HEK293 (cell line): ENCODE data around the gene VCL.
A peak's percentile ranks its signal among the peaks of the same experiment; 100 is the strongest.
"Not testable (repeated sequence)": the region's sequence is repeated elsewhere in the genome, so short reads cannot be mapped to it uniquely, and the experiment has no call there.

ENCODE experiments used
- CTCF ChIA-PET: fragments of 350-600 bp; formaldehyde crosslinking; extraction: SDS; loops from one replicate; lab custom pipeline; 2021; ENCODE audit warnings: antibody characterized with exemption; lab: Yijun Ruan, JAX
- POLR2A ChIA-PET: fragments of 300-600 bp; formaldehyde crosslinking; extraction: SDS; loops from one replicate; lab custom pipeline; 2020; ENCODE audit warnings: antibody characterized with exemption, inconsistent platforms; lab: Yijun Ruan, JAX
- H3K27ac ChIP-seq: fragments of 200-500 bp; sonication (Bioruptor generic); 2 replicates; pipeline ENCODE4 v1.5.1; 2014; ENCODE audit warnings: low read depth, low read length, control low read depth, inconsistent platforms; ENCODE audit errors: extremely low read depth
- H3K36me3 ChIP-seq, 2 experiments: fragments of 200-500 bp in 1 of 2; sonication (Bioruptor generic) in 1 of 2; 1 replicate in 1 of 2; 2 replicates in 1 of 2; pipeline ENCODE4 v1.5.1; 2014 to 2017; ENCODE audit warnings: inconsistent platforms in 2 of 2, low read length in 2 of 2; ENCODE audit not compliant: control insufficient read depth in 2 of 2, insufficient read depth in 1 of 2
- H3K4me1 ChIP-seq: fragments of 200-500 bp; sonication (Bioruptor generic); 2 replicates; pipeline ENCODE4 v1.5.1; 2014; ENCODE audit warnings: mild to moderate bottlenecking, low read length, inconsistent platforms; ENCODE audit not compliant: control insufficient read depth, insufficient read depth
- H3K4me3 ChIP-seq: 2 replicates; pipeline ENCODE4 v1.5.1; 2011; ENCODE audit warnings: low read depth, mild to moderate bottlenecking, control low read depth, low read length, moderate library complexity
- H3K9me3 ChIP-seq: fragments of 200-500 bp; sonication (Bioruptor generic); 2 replicates; pipeline ENCODE4 v1.5.1; 2014; ENCODE audit warnings: low read depth, low read length, inconsistent platforms; ENCODE audit not compliant: control insufficient read depth, insufficient read depth
- REPIN1 ChIP-seq: fragments of 450-650 bp; formaldehyde crosslinking; IDR thresholded peaks from 2 replicates; pipeline ENCODE4 v1.5.1; 2017; ENCODE audit warnings: missing biosample characterization, missing genetic modification characterization, low read depth
- SETDB1 ChIP-seq: IDR thresholded peaks from one replicate; pipeline ENCODE4 v1.6.1; 2017; ENCODE audit warnings: mild to moderate bottlenecking, low read length, moderate library complexity, mixed read lengths; ENCODE audit not compliant: insufficient read length
- SP2 ChIP-seq: fragments of 450-650 bp; formaldehyde crosslinking; IDR thresholded peaks from 2 replicates; pipeline ENCODE4 v1.5.1; 2016; ENCODE audit warnings: missing biosample characterization, missing genetic modification characterization
- ZBTB17 ChIP-seq: fragments of 450-650 bp; formaldehyde crosslinking; IDR thresholded peaks from 2 replicates; pipeline ENCODE4 v1.5.1; 2016; ENCODE audit warnings: missing biosample characterization, missing genetic modification characterization
- ZNF10 ChIP-seq: fragments of 450-650 bp; formaldehyde crosslinking; IDR thresholded peaks from 2 replicates; pipeline ENCODE4 v1.5.1; 2017; ENCODE audit warnings: missing biosample characterization, missing genetic modification characterization
- ZNF121 ChIP-seq: fragments of 450-650 bp; formaldehyde crosslinking; IDR thresholded peaks from 2 replicates; pipeline ENCODE4 v1.5.1; 2016; ENCODE audit warnings: missing biosample characterization, missing genetic modification characterization
- ZNF280D ChIP-seq: fragments of 450-650 bp; formaldehyde crosslinking; IDR thresholded peaks from 2 replicates; pipeline ENCODE4 v1.5.1; 2016; ENCODE audit warnings: missing biosample characterization, missing genetic modification characterization
- ZNF660 ChIP-seq: fragments of 450-650 bp; IDR thresholded peaks from 2 replicates; pipeline ENCODE4 v1.5.1; 2018; ENCODE audit warnings: missing biosample characterization, mild to moderate bottlenecking, missing genetic modification characterization
- TF ChIP-seq, protein P1 (sequence below): fragments of 450-650 bp; formaldehyde crosslinking; IDR thresholded peaks from 2 replicates; pipeline ENCODE4 v1.5.1; 2016; ENCODE audit warnings: missing biosample characterization, missing genetic modification characterization
- TF ChIP-seq, protein P2 (sequence below): fragments of 450-650 bp; formaldehyde crosslinking; IDR thresholded peaks from 2 replicates; pipeline ENCODE4 v1.5.1; 2016; ENCODE audit warnings: missing biosample characterization, missing genetic modification characterization, low read depth

VCL gene

GRCh38 chr10:74061978-74062377 is 64.1 kb downstream of the VCL start:
- peak; percentile 55; the same call in 1 of the 2 replicates for TF ChIP-seq ZNF121 (tag by site-specific recombination)
- TF ChIP-seq, all 188 proteins: peak for 1; not testable (repeated sequence) for 187
- H3K27ac ChIP-seq, POLR2A ChIA-PET, H3K4me3 ChIP-seq, H3K9me3 ChIP-seq, H3K4me1 ChIP-seq: not testable (repeated sequence)
- CTCF ChIA-PET = interaction anchor here (0.6 to 0.7 kb wide), 3 partner anchors 19 to 183 kb away, joined by 3 to 4 read pairs (median 3); no protein-coding TSS in a partner anchor
- peaks cover 0 to 10% of the 10 kb centered on the region in 2 experiments; a peak in 2 of 3 replicates for H3K36me3 ChIP-seq

DNA sequence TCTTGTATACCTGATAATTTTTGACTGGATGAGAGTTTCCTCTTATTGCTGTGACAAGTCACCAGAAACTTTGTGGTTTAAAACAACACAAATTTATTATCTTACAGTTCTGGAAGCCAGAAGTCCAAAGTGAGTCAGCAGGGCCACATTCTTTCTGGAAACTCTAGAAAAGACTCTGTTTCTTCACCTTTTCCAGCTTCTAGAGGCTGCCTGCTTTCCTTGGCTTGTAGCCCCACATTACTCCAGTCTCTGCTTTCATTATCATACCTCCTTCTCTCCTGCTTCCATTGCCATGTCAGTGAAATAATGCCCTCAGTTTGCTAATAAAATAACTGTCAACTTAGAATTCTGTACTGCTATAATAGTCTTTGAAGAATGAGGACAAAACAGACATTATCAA is 65.3 kb downstream of the VCL start:
- no peak for TF ChIP-seq REPIN1 (tag by site-specific recombination)
- TF ChIP-seq ZNF280D (tag by site-specific recombination) = peak; percentile 81; the same call in 1 of the 2 replicates
- TF ChIP-seq SETDB1 = peak; percentile 79
- TF ChIP-seq, all 188 proteins: peak for 2
- POLR2A ChIA-PET = no interaction called here
- Histone ChIP-seq H3K9me3 (no peaks in the 10 kb centered on the region), H3K36me3 (peaks cover 0 to 10% of the 10 kb centered on the region in 2 experiments; a peak in 2 of 3 replicates), H3K27ac (no peak overlapping the region), H3K4me1 (no peaks in the 10 kb centered on the region), H3K4me3 (no peak overlapping the region)
- CTCF ChIA-PET = no interaction called here

DNA sequence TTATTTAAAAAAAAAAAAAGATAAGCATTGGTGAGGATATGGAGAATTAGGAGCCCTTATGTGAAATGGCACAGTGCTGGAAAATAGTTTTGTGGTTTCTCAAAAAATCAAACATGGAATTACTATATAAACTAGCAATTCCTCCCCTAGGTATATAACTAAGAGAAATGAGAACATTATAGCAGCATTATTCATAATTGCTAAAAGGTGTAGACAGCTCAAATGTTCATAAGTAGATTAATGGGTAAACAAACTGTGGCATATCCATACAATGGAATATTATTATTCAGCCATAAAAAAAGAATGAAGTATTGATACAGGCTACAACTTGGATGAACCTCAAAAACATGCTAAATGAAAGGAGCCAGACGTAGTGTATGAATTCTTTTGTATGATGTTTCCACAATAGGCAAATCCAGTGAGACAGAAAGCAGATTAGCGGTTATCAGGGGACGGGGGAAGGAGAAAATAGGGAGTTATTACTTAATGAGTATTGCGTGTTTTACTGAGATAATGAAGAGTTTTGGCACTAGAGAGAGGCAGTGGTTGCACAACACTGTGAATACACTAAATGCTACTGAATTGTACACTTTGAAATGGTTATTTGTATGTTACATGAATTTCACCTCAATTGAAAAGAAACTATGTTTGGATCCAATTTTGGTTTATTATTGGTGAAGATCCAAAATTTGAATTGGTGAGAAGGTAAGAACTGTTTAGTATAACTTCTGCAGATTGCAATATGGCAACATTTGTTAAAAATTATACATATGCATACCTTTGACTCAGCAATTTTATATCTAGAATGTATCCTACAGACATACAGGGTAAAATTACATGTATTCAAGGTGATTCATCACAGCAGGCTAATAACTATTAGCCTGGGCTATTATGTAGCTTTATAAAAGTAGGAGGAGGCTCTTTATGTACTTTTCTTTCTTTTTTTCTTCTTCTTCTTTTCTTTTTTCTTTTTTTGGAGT is 69.7 kb downstream of the VCL start:
- no peaks in the 10 kb centered on the region for H3K9me3 ChIP-seq
- no peak overlapping the region for H3K4me3 ChIP-seq
- H3K36me3 ChIP-seq = peaks cover under 1 to 29% of the 10 kb centered on the region in 2 experiments; a peak in 2 of 3 replicates
- ChIA-PET POLR2A (no interaction called here), CTCF (interaction anchor here (2.0 kb wide), 1 partner anchor 14 kb away, joined by 4 read pairs; no protein-coding TSS in a partner anchor)
- H3K27ac ChIP-seq = no peak overlapping the region
- TF ChIP-seq ZNF660 (tag by site-specific recombination) (no peak), ZNF10 (peak; percentile 43; the same call in 1 of the 2 replicates)
- H3K4me1 ChIP-seq = no peaks in the 10 kb centered on the region

- Histone ChIP-seq H3K27ac (no peak overlapping the region), H3K4me1 (no peaks in the 10 kb centered on the region), H3K4me3 (no peak overlapping the region), H3K36me3 (peaks cover 8 to 50% of the 10 kb centered on the region in 2 experiments), H3K9me3 (no peaks in the 10 kb centered on the region)
- POLR2A ChIA-PET = no interaction called here
- TF ChIP-seq ZBTB17 (0 out of 2 replicates have a peak, but pooled peaks have one; percentile 35), SP2 (tag by site-specific recombination) (no peak)
- TF ChIP-seq, protein P1, sequence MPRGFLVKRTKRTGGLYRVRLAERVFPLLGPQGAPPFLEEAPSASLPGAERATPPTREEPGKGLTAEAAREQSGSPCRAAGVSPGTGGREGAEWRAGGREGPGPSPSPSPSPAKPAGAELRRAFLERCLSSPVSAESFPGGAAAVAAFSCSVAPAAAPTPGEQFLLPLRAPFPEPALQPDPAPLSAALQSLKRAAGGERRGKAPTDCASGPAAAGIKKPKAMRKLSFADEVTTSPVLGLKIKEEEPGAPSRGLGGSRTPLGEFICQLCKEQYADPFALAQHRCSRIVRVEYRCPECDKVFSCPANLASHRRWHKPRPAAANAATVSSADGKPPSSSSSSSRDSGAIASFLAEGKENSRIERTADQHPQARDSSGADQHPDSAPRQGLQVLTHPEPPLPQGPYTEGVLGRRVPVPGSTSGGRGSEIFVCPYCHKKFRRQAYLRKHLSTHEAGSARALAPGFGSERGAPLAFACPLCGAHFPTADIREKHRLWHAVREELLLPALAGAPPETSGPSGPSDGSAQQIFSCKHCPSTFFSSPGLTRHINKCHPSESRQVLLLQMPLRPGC = peak; percentile 64; the same call in 1 of the 2 replicates
- TF ChIP-seq, protein P2, sequence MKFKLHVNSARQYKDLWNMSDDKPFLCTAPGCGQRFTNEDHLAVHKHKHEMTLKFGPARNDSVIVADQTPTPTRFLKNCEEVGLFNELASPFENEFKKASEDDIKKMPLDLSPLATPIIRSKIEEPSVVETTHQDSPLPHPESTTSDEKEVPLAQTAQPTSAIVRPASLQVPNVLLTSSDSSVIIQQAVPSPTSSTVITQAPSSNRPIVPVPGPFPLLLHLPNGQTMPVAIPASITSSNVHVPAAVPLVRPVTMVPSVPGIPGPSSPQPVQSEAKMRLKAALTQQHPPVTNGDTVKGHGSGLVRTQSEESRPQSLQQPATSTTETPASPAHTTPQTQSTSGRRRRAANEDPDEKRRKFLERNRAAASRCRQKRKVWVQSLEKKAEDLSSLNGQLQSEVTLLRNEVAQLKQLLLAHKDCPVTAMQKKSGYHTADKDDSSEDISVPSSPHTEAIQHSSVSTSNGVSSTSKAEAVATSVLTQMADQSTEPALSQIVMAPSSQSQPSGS (tag by site-specific recombination) = peak; percentile 54; the same call in 1 of the 2 replicates
- CTCF ChIA-PET = interaction anchor here (1.2 to 1.4 kb wide), 2 partner anchors 10 to 33 kb away, joined by 3 to 4 read pairs; no protein-coding TSS in a partner anchor
Measured at GRCh38 chr10:74071157-74071556, 73.2 kb downstream of the VCL start.
